Measurements from ENCODE around the gene OR8B2.
"Not testable (repeated sequence)": the region's sequence is repeated elsewhere in the genome, so short reads cannot be mapped to it uniquely, and the experiment has no call there.

The OR8B2 gene, protein sequence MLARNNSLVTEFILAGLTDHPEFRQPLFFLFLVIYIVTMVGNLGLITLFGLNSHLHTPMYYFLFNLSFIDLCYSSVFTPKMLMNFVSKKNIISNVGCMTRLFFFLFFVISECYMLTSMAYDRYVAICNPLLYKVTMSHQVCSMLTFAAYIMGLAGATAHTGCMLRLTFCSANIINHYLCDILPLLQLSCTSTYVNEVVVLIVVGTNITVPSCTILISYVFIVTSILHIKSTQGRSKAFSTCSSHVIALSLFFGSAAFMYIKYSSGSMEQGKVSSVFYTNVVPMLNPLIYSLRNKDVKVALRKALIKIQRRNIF

GRCh38 chr11:124384399-124384798, at the start of gene OR8B2:
Gene OR8B2 (minus strand): TSS chr11:124384499. CDS start chr11:124383343, 1,156 bp downstream.
- DNase-seq (ENCODE audit: low read depth), result no peak

DNA sequence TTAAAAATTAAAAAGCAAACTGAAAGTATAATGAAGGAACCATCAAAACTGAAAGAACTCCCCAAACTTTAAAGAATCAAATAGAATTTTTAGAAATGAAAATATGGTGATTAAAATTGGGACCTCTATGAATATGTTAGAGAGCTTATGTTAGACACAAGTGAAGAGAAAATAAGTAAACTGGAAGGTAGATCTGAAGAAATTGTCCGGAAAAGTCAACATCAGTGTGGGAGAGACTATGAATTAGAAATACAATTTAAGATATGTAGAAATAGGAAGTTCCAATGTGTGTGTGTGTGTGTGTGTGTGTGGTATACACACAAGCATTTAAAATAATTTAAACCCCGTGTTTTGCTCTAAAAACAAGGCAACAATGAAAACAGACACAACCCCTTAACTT, 45.3 kb upstream of the OR8B2 start:
- DNase-seq (ENCODE audit: low read depth), result no peak

GRCh38 chr11:124424384-124424921, 40.2 kb upstream of the OR8B2 start, which contains the start of gene OR8B4:
Gene OR8B4 (minus strand): TSS chr11:124424871. CDS start chr11:124424871, 0 bp downstream.
- DNase-seq (ENCODE audit: low read depth), result no peak

DNA sequence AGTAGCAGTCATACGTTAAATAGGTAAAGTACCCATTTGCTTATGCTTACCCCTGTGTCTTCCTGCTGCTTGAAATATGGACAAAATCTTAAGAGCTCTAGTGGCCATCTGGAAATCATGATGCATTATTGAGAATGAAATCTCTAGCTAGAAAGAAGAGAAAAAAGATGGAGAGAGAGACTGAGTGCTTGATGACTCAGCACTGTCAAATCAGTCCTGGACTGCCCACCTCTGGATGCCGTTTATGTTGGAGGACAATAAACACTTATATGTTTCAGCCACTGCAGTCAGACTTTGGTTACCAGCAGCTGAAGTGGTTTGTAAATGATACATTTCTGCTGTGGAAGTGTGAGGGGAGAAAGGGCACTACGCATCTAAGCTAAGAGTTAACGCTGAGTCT, 36.7 kb upstream of the OR8B2 start:
- DNase-seq (ENCODE audit: low read depth), result no peak

- no peak for DNase-seq (ENCODE audit: low read depth)
Observed at GRCh38 chr11:124415356-124415923, 31.1 kb upstream of the OR8B2 start.

- no peak for DNase-seq (ENCODE audit: low read depth)
Observed at GRCh38 chr11:124409906-124410305, 25.6 kb upstream of the OR8B2 start.

GRCh38 chr11:124405581-124405980, 21.3 kb upstream of the OR8B2 start:
- no peak for DNase-seq (ENCODE audit: low read depth)

DNA sequence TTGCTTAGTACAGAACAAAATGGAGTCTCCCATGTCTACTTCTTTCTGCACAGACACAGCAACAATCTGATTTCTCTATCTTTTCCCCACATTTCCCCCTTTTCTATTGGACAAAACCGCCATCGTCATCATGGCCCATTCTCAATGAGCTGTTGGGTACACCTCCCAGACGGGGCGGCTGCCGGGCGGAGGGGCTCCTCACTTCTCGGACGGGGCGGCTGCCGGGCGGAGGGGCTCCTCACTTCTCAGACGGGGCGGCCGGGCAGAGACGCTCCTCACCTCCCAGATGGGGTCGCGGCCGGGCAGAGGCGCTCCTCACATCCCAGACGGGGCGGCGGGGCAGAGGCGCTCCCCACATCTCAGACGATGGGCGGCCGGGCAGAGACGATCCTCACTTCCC, 18.9 kb upstream of the OR8B2 start:
- DNase-seq (ENCODE audit: low read depth), result not testable (repeated sequence)

- DNase-seq (ENCODE audit: low read depth), result no peak
Observed at GRCh38 chr11:124402326-124402922, 18.1 kb upstream of the OR8B2 start.

DNA sequence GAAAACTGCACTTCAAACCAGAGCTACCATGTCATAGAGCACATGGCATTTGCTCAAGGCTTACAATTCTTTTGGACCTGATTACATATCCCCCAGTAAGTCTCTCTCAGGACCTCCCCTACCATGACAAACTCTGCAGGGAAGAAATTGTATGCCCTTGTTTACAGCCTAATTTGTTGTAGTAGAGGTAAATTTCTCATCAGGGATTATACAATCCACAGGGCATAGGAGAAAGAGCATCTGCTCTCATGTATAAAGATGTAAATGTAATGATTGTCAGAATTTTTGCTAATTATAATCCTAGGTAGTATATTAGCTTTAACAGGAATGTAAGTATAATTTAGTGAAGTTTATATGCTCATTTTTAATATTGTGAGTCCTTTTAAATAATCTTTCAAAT, 14.6 kb upstream of the OR8B2 start, which contains the start of gene OR8B3:
OR8B3 (minus strand) TSS at position 101 of the 400 bp plus-strand sequence. CDS start 1,673 bp downstream, outside the sequence.
- DNase-seq (ENCODE audit: low read depth), result no peak

- DNase-seq (ENCODE audit: low read depth), result not testable (repeated sequence)
Observed at GRCh38 chr11:124396847-124397246, 12.5 kb upstream of the OR8B2 start.

DNA sequence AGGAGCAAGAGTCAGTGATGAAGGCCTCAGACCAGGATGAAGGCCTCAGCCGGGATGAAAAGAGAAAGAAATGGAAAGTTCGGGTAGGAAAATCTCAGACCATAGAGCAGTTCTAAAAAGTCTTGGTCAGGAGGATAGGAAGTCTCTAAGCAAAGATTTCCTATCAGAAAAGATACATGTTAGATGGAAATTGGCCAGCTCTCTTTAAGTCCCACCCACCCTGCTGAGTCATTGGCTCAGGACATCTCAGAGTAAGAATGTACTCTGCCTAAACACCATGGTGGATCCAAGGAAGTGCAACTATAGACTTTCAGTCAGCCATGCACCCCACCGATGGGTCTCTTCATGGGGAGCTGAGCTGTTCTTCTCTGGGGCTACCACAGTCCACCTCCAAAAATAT, 10.1 kb upstream of the OR8B2 start:
- no peak for DNase-seq (ENCODE audit: low read depth)

- not testable (repeated sequence) for DNase-seq (ENCODE audit: low read depth)
Observed at GRCh38 chr11:124382857-124383256, 1.4 kb downstream of the OR8B2 start.

GRCh38 chr11:124380585-124380984, 3.7 kb downstream of the OR8B2 start:
- no peak for DNase-seq (ENCODE audit: low read depth)

DNA sequence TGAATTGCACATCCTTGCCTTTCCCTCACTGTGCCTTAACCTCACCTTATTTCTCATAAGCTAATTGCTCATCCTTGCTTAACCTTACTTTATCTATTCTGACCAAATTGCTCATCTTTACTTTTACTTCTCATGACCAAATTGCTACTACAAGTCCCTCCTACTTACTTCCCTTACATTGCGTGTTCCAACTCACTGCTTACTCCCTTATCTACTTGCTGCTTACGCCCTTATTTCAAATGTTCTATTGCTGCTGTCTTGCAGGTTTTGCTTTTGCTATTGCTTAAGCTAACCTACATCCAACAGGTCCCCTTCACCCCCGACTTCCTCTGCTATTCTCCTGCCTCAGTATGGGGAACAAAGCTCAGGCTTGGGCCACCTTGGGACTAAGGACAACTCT, 8.0 kb downstream of the OR8B2 start:
- DNase-seq (ENCODE audit: low read depth), result no peak

DNA sequence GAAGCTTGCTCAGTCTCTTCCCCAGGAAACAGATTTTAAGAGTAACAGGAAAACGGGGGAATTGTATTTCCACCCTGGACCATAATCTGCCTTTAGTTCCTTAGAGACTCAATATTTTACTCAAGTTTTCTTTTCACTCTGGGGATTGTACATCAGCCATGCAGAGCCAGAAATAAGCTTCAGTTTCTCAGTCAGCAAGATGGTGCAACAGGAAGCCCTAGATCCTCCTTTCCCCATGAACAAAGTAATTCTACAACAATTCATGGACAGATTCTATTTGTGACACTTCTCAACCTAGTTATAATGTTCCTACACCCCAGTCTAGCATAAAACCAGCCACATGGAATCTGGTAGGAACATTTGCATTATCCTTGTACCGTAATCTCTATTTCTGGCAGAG, 24.7 kb downstream of the OR8B2 start:
- no peak for DNase-seq (ENCODE audit: low read depth)

GRCh38 chr11:124346311-124346955, 37.9 kb downstream of the OR8B2 start:
- DNase-seq (ENCODE audit: low read depth), result no peak

DNA sequence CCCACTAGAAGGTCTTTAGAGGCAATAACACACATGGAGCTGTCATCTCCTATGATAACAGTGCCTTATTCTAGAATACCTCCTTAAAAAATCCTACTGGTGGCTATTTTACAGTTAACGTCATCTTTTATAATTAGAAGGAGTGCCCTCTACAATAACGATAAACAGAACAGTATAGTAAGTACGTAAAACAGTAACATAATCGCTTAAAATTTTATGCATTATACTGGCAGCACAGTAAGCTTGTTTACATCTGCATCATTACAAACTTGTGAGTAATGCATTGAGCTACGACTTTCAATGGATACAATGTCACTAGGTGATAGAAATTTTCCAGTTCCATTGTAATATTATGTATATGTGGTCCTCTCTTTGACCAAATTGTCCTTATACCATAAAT, 40.0 kb downstream of the OR8B2 start:
- DNase-seq (ENCODE audit: low read depth), result no peak

DNA sequence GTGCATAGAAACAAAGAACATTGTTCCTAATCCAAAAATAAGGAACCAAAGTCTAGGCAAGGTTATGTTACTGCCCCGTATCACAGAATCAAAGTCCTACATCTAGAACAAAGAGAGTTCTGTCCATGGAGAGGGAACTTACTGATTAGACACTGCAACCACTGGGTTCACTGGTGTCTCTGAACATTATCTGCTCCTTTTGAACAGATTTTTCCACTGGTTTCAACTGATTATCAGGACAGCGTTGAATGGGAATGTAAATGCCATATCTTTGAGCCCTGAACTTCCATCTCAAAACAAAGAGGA, 44.2 kb downstream of the OR8B2 start:
- DNase-seq (ENCODE audit: low read depth), result no peak

- no peak for DNase-seq (ENCODE audit: low read depth)
Observed at GRCh38 chr11:124339396-124340141, 44.7 kb downstream of the OR8B2 start.

Measured in T-helper 22 cell (primary cell).